Right lobe of liver (tissue), 6 donors: Measurements from ENCODE around the gene SEPTIN7. TPM values are rescaled to one million over a fixed set of nuclear protein-coding genes. Genes with fewer than 3 reads are reported as not detected.

Experiments used
- ATAC-seq, 4 donors: fragments of 200-7000 bp; cut with Tn5 transposase; one replicate each; pipeline ENCODE4 v1.9.1; 2020; ENCODE audit warnings: mild to moderate bottlenecking in 4 of 4, moderate library complexity in 4 of 4
- DNase-seq, 3 donors: peaks; one replicate each; pipeline ENCODE4 v3.0.0-alpha.2; 2020
- H3K27ac ChIP-seq, 3 donors: fragments of 200-600 bp; one replicate each; pipeline ENCODE4 v1.8.0; 2022
- H3K27me3 ChIP-seq, 2 donors: fragments of 200-600 bp; one replicate each; pipeline ENCODE4 v1.8.0; 2022
- H3K36me3 ChIP-seq, 4 donors: fragments of 200-600 bp; sonication (generic) in 1 of 4; one replicate each; pipeline versions ENCODE4 v1.5.1 to v1.8.0; 2017 to 2022; ENCODE audit warnings: control low read depth in 1 of 4
- H3K4me1 ChIP-seq, 4 donors: fragments of 200-600 bp; sonication (generic) in 1 of 4; one replicate each; pipeline versions ENCODE4 v1.5.1 to v1.8.0; 2017 to 2022; ENCODE audit warnings: control low read depth in 1 of 4
- H3K4me3 ChIP-seq, 3 donors: fragments of 200-600 bp; one replicate each; pipeline ENCODE4 v1.8.0; 2022
- H3K9me3 ChIP-seq, 4 donors: fragments of 200-600 bp; sonication (generic) in 1 of 4; one replicate each; pipeline versions ENCODE4 v1.5.1 to v1.8.0; 2017 to 2022; ENCODE audit warnings: control low read depth in 1 of 4
- POLR2A ChIP-seq: fragments of 450-650 bp; IDR thresholded peaks from one replicate; pipeline ENCODE4 v1.6.1; 2017; ENCODE audit warnings: antibody characterized with exemption, mild to moderate bottlenecking
- intact Hi-C, 2 donors: fragments of 100-400 bp; cut with DNase I; formaldehyde crosslinking; loops; one replicate each; pipeline versions ENCODE4 v1.11.2 to v1.14.1; 2022
- total RNA-seq, 6 experiments: library from RNA; depleted of rRNA in 2 of 6; stranded (reverse); fragments of >200 nt in 2 of 6; fragmentation: NEBNext Ultra II Directional in 3 of 6; extraction: Animal tissue kit (Norgen Biotek cat#: 25700) in 3 of 6; gene quantifications; one replicate each; pipeline versions ENCODE4 v1.1.0 to v1.2.4, GENCODE V29; 2016 to 2023
- TF ChIP-seq, protein P1 (sequence below), 4 donors: fragments of 200-600 bp in 3 of 4; fragments of 450-650 bp in 1 of 4; IDR thresholded peaks; one replicate each; pipeline versions ENCODE4 v1.5.1 to v1.8.0; 2016 to 2022; ENCODE audit warnings: antibody characterized with exemption in 4 of 4, mild to moderate bottlenecking in 2 of 4
- donor health status: DM: no; HTN: yes; CAD: no.
- donor health status: DM: no; HTN: no; CAD: no.
- donor health status: DM: no; HTN: no; CAD: no.
- donor health status: DM: no; HTN: yes; CAD: no.
- donor health status: DM: no; HTN: yes; CAD: no.

SEPTIN7 gene
- total RNA-seq, 6 experiments from 2014 or later: 35.2 to 67.7 (median 56.5) TPM

- ATAC-seq: no peak
- H3K9me3 ChIP-seq: no peaks in the 10 kb centered on the region
Observed at GRCh38 chr7:35849954-35850353, 49.1 kb downstream of the SEPTIN7 start.

More at GRCh38 chr7:35849954-35850353, 49.1 kb downstream of the SEPTIN7 start:
- no peaks in the 10 kb centered on the region for H3K27me3 ChIP-seq
- TF ChIP-seq, protein P1, sequence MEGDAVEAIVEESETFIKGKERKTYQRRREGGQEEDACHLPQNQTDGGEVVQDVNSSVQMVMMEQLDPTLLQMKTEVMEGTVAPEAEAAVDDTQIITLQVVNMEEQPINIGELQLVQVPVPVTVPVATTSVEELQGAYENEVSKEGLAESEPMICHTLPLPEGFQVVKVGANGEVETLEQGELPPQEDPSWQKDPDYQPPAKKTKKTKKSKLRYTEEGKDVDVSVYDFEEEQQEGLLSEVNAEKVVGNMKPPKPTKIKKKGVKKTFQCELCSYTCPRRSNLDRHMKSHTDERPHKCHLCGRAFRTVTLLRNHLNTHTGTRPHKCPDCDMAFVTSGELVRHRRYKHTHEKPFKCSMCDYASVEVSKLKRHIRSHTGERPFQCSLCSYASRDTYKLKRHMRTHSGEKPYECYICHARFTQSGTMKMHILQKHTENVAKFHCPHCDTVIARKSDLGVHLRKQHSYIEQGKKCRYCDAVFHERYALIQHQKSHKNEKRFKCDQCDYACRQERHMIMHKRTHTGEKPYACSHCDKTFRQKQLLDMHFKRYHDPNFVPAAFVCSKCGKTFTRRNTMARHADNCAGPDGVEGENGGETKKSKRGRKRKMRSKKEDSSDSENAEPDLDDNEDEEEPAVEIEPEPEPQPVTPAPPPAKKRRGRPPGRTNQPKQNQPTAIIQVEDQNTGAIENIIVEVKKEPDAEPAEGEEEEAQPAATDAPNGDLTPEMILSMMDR (IDR thresholded peaks at IDR 0.05): no peak
- TF ChIP-seq POLR2A: no peak
- no peaks in the 10 kb centered on the region for H3K36me3 ChIP-seq
- H3K27ac ChIP-seq: no peak overlapping the region
- no peak for DNase-seq
- intact Hi-C loops: no loop called here
- H3K4me1 ChIP-seq: no peaks in the 10 kb centered on the region
- no peak overlapping the region for H3K4me3 ChIP-seq

Other genes starting within 250 kb of the SEPTIN7 start
- gene HERPUD2, start 105.9 kb upstream of the SEPTIN7 start, total RNA-seq: 10 to 100 TPM; 15.4 to 26.7 (median 20.6) TPM